ENCODE measurements around the gene VKORC1L1.
"Not testable (repeated sequence)": the region's sequence is repeated elsewhere in the genome, so short reads cannot be mapped to it uniquely, and the experiment has no call there.

The VKORC1L1 gene

DNA sequence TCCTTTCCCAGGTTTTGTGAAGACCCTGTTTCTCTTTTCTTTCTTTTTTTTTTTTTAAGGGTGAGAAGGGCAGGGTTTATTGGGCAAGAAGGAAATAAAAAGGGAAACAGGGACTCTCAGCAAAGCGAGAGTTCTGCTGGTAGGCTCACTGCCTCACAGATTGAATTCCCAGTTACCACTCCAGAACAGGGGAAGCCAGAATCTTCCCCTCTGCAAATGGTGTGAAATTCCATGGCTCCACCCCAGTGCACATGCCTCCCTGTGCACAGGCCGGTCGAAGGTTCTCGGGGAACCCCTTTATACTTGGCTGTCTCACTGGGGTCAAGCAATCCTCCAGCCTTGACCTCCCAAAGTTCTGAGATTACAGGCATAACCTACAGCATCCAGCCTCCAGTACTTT is 119.7 kb downstream of the VKORC1L1 start:
- TF ChIP-seq, protein P1, sequence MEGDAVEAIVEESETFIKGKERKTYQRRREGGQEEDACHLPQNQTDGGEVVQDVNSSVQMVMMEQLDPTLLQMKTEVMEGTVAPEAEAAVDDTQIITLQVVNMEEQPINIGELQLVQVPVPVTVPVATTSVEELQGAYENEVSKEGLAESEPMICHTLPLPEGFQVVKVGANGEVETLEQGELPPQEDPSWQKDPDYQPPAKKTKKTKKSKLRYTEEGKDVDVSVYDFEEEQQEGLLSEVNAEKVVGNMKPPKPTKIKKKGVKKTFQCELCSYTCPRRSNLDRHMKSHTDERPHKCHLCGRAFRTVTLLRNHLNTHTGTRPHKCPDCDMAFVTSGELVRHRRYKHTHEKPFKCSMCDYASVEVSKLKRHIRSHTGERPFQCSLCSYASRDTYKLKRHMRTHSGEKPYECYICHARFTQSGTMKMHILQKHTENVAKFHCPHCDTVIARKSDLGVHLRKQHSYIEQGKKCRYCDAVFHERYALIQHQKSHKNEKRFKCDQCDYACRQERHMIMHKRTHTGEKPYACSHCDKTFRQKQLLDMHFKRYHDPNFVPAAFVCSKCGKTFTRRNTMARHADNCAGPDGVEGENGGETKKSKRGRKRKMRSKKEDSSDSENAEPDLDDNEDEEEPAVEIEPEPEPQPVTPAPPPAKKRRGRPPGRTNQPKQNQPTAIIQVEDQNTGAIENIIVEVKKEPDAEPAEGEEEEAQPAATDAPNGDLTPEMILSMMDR (IDR thresholded peaks at IDR 0.05; ENCODE audit: low read depth, low read length) = no peak
- DNase-seq (ENCODE audit: low read depth, low spot score) = no peak
- in situ Hi-C loops (cut with HindIII; ENCODE audit: low sequenced_read_pairs) = no loop called here
- H3K4me3 ChIP-seq (ENCODE audit: low read depth, low read length) = no peak overlapping the region

DNA sequence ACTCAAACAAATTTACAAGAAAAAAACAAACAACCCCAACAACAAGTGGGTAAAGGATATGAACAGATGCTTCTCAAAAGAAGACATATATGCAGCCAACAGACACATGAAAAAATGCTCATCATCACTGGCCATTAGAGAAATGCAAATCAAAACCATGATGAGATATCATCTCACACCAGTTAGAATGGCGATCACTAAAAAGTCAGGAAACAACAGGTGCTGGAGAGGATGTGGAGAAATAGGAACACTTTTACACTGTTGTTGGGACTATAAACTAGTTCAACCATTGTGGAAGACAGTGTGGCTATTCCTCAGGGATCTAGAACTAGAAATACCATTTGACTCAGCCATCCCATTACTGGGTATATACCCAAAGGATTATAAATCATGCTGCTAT is 122.1 kb downstream of the VKORC1L1 start:
- H3K4me3 ChIP-seq (ENCODE audit: low read depth, low read length); DNase-seq (ENCODE audit: low read depth, low spot score); in situ Hi-C loops (cut with HindIII; ENCODE audit: low sequenced_read_pairs): not testable (repeated sequence)

DNA sequence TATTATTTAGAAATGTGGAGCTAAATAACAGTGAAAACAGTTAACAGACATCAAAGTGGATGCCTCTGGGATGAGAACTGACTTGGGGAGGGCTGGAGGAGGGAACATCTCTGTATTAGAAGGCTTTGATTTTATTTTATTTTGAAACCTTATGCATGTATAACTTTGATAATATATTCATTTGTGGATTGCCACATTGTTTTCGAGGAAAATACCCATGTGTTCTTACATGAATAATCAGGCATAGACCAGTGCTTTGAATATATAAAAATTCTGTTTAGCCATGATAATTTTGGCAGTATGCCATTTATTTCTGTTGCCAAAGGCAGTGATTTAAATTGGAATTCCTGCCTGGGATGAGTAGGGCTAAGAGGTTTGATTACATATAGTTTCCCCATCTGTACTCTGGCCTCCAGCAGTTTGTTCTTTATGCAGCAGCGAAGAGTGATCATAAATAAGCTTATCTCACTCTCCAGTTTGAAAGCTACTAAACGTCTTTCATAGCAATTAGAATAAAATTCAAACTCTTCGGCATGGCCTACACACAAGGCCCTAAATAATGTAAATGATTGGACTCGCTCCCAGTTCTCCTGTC is 128.0 kb downstream of the VKORC1L1 start:
- H3K4me3 ChIP-seq (ENCODE audit: low read depth, low read length); DNase-seq (ENCODE audit: low read depth, low spot score); in situ Hi-C loops (cut with HindIII; ENCODE audit: low sequenced_read_pairs): not testable (repeated sequence)

DNA sequence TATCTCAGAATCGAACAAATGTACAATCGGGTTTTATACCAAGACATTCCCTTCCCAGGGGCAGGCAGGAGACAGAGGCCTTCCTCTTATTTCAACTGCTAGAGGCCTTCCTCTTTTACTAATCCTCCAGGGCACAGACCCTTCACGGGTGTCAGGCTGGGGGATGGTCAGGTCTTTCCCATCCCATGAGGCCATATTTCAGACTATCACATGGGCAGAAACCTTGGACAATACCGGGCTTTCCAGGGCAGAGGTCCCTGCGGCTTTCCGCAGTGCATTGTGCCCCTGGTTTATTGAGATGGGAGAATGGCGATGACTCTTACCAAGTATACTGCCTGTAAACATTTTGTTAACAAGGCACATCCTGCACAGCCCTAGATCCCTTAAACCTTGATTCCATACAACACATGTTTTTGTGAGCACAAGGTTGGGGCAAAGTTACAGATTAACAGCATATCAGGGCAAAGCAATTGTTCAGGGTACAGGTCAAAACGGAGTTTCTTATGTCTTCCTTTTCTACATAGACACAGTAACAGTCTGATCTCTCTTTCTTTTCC is 132.3 kb downstream of the VKORC1L1 start:
- H3K4me3 ChIP-seq (ENCODE audit: low read depth, low read length); in situ Hi-C loops (cut with HindIII; ENCODE audit: low sequenced_read_pairs); DNase-seq (ENCODE audit: low read depth, low spot score): not testable (repeated sequence)

DNA sequence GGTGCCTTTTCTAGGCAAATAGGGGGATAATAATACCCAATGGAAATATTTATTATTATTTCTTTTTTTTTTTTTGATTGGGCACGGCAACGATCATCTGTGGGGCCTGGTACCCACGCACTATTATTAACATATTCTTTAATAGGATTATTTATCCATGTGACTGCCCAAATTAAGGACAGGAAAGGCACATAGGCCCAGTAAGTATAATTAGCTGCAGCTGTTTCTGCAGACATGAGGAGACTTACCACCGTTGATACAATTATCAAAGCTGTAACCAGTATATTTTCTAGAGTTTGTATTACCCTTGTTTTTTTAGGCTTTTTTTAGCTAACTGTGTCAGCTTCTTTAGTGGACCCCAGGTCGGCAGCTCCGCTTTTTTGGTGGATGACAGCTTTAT is 134.4 kb downstream of the VKORC1L1 start:
- in situ Hi-C loops (cut with HindIII; ENCODE audit: low sequenced_read_pairs) = no loop called here
- H3K4me3 ChIP-seq (ENCODE audit: low read depth, low read length) = no peak overlapping the region
- DNase-seq (ENCODE audit: low read depth, low spot score) = no peak
- TF ChIP-seq, protein P1 (IDR thresholded peaks at IDR 0.05; ENCODE audit: low read depth, low read length) = no peak
